ENCODE results near the gene ALPL.

The ALPL gene

GRCh38 chr1:21614419-21615115 lies 105.3 kb downstream of the ALPL start:
- in situ Hi-C loops (cut with MboI; ENCODE audit: low sequenced_read_pairs), result no loop called here

DNA sequence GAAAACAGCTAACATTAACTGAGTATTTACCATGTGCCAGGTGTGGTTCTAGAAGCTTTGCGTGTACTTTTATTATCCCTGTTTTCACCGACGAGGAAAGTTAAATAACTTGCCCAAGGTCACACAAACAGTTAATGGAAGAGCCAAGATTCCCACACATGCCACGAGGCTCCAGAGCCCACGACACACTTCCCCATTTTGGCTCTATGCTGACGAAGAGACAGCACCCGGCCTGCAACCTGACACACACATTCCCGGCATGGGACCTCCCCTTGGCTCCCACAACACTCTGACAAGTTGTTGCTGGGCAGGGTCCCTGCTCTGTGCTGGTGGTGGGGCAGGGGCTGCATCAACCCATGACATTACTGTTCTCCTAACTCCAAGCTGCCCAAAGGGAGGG lies 107.1 kb downstream of the ALPL start:
- in situ Hi-C loops (cut with MboI; ENCODE audit: low sequenced_read_pairs), result no loop called here

- in situ Hi-C loops (cut with MboI; ENCODE audit: low sequenced_read_pairs), result no loop called here
Observed at GRCh38 chr1:21617126-21617738, 108.0 kb downstream of the ALPL start.

- in situ Hi-C loops (cut with MboI; ENCODE audit: low sequenced_read_pairs), result no loop called here
Observed at GRCh38 chr1:21618059-21618458, 108.8 kb downstream of the ALPL start.

DNA sequence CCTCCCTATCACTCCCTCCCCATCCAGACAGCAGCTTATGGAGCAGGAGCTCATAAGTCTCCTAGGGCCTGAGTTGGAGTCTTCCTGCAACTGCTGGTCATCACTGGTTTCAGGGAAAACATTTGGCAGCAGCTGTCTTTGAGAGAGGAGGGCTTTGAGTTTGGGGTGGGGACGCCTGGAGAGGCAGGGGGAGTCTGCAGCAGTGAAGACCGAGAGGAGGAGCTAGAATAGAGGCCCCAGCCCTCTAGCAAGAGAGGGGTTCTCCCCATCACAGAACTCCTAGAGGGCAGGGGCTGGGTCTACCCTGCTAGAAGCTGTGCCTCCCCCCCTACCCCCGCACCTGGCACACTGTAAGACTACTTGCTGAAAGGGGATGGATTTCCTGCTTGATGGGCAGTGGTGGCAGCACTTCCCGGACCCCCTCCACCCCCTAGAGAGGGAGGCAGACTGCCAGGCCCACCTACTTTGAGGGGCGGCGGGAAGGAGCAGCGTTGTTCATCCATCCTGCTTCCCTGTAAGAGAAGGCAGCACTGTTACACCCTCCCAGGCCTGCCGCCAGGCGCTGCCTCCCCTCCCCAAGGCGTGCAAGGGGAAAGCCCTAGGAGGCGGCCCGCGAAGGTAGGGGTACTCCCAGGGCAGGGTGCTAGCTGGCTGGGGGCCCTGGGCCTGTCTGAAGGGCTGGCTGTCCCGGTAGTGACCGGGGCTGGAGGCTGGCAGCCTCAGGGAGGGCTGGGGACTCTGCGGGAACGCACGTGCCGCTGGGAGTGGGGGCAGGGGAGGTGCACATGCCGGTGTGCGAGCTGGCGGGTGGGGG lies 109.5 kb downstream of the ALPL start:
- in situ Hi-C loops (cut with MboI; ENCODE audit: low sequenced_read_pairs), result no loop called here

- in situ Hi-C loops (cut with MboI; ENCODE audit: low sequenced_read_pairs), result no loop called here
Observed at GRCh38 chr1:21619375-21619947, 110.2 kb downstream of the ALPL start.

GRCh38 chr1:21620011-21620410 lies 110.8 kb downstream of the ALPL start:
- in situ Hi-C loops (cut with MboI; ENCODE audit: low sequenced_read_pairs), result no loop called here

GRCh38 chr1:21620496-21620895 lies 111.3 kb downstream of the ALPL start:
- in situ Hi-C loops (cut with MboI; ENCODE audit: low sequenced_read_pairs), result no loop called here

DNA sequence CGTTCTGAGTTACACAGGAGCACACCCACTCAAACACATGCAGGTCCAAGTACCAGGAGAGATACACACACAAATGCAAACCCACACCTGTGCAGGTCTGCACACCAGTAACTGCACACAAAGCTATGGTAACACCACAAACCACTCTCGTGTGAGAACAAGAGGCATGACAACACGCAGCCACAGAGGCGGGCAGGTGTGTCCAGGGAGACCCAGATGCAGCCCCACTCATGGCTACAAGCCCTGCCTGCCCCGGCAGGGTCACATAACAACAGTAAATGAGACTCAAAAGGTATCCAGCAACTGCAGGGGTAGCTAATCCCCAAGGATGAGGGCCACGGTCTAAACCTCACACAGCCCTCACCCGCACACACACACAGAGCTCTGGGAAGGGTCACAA lies 111.8 kb downstream of the ALPL start:
- in situ Hi-C loops (cut with MboI; ENCODE audit: low sequenced_read_pairs), result no loop called here

- in situ Hi-C loops (cut with MboI; ENCODE audit: low sequenced_read_pairs), result no loop called here
Observed at GRCh38 chr1:21621761-21622436, 112.7 kb downstream of the ALPL start.

- in situ Hi-C loops (cut with MboI; ENCODE audit: low sequenced_read_pairs), result no loop called here
Observed at GRCh38 chr1:21622466-21623315, 113.5 kb downstream of the ALPL start.

DNA sequence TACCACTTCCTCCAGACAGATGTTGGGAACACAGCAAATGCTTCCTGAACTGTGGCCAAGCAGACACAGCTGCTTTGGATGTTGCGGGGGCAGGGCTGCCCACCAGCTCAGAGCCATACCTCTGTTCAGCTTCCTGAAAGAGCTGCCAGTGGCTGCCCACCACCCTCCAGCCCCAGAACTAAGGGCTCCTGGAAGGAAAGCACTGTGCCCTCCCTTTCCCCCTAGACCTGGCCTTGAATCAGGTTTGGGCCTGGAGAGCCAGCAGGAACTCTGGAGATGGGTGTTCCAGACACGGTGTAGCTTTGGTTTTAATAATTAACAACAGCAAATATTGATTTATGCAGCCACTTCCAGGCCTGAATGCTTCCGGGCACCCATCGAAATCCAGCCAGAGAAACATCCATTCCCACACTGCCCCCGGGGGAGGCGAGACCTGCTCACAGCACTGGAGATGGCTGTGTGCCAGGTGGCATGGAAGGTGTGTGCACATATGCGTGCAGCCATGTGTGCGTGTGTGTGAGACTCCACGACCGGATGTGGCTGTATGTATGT lies 114.3 kb downstream of the ALPL start:
- in situ Hi-C loops (cut with MboI; ENCODE audit: low sequenced_read_pairs), result no loop called here

GRCh38 chr1:21624571-21625389 lies 115.6 kb downstream of the ALPL start:
- in situ Hi-C loops (cut with MboI; ENCODE audit: low sequenced_read_pairs), result no loop called here

DNA sequence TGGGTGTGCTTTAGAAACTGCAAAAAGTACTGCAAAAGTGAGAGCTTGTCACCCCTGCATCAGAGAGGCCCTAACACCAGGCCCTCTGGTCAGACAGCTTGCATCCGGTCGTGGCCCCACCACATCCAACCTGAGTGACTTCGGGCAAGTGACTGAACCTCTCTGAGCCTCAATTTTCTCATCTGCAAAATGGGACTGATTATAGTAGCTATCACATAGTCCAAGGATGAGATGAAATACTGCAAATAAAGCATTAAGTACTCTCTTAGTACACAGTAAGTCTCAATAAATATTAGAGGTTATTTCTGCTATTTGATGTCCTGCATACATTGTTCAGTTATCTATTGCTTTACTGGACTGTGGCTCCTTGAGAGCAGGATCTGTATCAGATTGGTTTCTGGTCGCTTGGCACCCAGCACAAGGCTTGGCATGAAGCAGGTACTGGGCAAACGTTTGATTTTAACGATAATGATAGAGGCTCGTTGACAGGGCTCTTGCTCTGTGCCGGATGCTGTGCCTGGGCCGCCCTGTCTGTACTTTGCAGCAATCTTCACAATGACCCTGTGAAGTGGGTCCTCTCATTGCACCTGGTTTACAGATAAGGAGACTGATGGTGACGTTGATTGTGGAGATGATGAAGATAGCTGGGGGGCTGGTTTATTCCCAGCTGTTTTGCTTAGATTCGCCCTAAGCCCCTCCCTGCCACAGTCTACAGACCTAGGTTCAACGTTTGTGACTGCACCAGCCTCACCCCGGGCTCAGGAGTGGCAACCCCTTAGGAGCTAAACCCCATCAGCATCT lies 116.4 kb downstream of the ALPL start:
- in situ Hi-C loops (cut with MboI; ENCODE audit: low sequenced_read_pairs), result no loop called here

DNA sequence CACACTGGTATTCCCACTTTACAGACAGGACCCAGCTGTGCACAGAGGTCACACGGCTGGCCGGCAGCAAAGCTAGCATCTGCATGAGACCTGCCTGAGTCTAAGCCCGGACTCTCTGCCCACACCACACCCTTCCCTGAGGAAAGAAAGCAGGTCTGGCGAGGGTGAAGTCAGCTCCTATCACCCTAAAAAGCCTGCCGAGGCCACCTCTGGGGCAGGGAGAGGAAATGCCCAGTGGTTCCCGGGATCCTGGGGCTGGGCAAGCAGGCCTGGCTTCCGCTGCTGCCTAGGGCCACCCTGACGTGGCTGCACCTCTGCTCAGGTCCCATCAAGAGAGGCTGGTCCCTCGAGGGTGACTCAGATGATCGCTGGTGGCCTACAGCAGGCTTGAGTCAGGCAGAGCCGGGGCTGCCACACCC lies 117.7 kb downstream of the ALPL start:
- in situ Hi-C loops (cut with MboI; ENCODE audit: low sequenced_read_pairs), result no loop called here
